SKM-1 (cell line): ENCODE data around the gene HAUS6.
A peak's percentile ranks its signal among the peaks of the same experiment; 100 is the strongest.
"Not testable (repeated sequence)": the region's sequence is repeated elsewhere in the genome, so short reads cannot be mapped to it uniquely, and the experiment has no call there.

Experiments
- DNase-seq: peaks from one replicate; lab custom pipeline; 2025; ENCODE audit not compliant: unreplicated experiment; lab: John Stamatoyannopoulos, UW

Gene HAUS6

GRCh38 chr9:19036611-19037010 is 66.1 kb downstream of the HAUS6 start:
- DNase-seq: no peak

- no peak for DNase-seq
Observed at GRCh38 chr9:19033015-19033414, 69.7 kb downstream of the HAUS6 start, which contains the start of gene SAXO1. Gene SAXO1, minus strand, starts transcription at chr9:19033209. Its CDS starts 301 bp downstream, at chr9:19032908.

GRCh38 chr9:19032406-19032805 is 70.3 kb downstream of the HAUS6 start:
- no peak for DNase-seq

GRCh38 chr9:19030899-19031298 is 71.8 kb downstream of the HAUS6 start:
- no peak for DNase-seq

- peak; percentile 52 for DNase-seq
Observed at GRCh38 chr9:19028835-19029451, 73.8 kb downstream of the HAUS6 start.

- DNase-seq: no peak
Observed at GRCh38 chr9:19027825-19028224, 74.9 kb downstream of the HAUS6 start.

- DNase-seq: no peak
Observed at GRCh38 chr9:19026375-19026774, 76.3 kb downstream of the HAUS6 start.

- DNase-seq: no peak
Observed at GRCh38 chr9:19023078-19023477, 79.6 kb downstream of the HAUS6 start.

- no peak for DNase-seq
Observed at GRCh38 chr9:19022206-19022605, 80.5 kb downstream of the HAUS6 start.

- DNase-seq: not testable (repeated sequence)
Observed at GRCh38 chr9:19021649-19022048, 81.1 kb downstream of the HAUS6 start.

GRCh38 chr9:19020886-19021455 is 81.7 kb downstream of the HAUS6 start:
- no peak for DNase-seq

GRCh38 chr9:19018201-19018600 is 84.5 kb downstream of the HAUS6 start:
- DNase-seq: no peak

GRCh38 chr9:19009391-19009965 is 93.2 kb downstream of the HAUS6 start:
- no peak for DNase-seq
